Tibial nerve (tissue), 4 donors: ENCODE measurements around the gene KDM5B.

Experiments
- EP300 ChIP-seq, 2 donors: sonication (generic); formaldehyde crosslinking; IDR thresholded peaks; one replicate each; pipeline ENCODE4 v1.6.1; 2017; ENCODE audit warnings: antibody characterized with exemption in 2 of 2, mild to moderate bottlenecking in 1 of 2
- POLR2A ChIP-seq, 2 donors: fragments of 450-650 bp; IDR thresholded peaks; one replicate each; pipeline ENCODE4 v1.6.1; 2017; ENCODE audit warnings: antibody characterized with exemption in 2 of 2, mild to moderate bottlenecking in 2 of 2, moderate library complexity in 2 of 2
- TF ChIP-seq, protein P1 (sequence below), 5 experiments: fragments of 200-600 bp in 3 of 5; fragments of 450-650 bp in 2 of 5; sonication (generic) in 3 of 5; IDR thresholded peaks; one replicate each; pipeline ENCODE4 v1.5.1; 2016 to 2019; ENCODE audit warnings: antibody characterized with exemption in 5 of 5, mild to moderate bottlenecking in 3 of 5, moderate library complexity in 2 of 5

DNA sequence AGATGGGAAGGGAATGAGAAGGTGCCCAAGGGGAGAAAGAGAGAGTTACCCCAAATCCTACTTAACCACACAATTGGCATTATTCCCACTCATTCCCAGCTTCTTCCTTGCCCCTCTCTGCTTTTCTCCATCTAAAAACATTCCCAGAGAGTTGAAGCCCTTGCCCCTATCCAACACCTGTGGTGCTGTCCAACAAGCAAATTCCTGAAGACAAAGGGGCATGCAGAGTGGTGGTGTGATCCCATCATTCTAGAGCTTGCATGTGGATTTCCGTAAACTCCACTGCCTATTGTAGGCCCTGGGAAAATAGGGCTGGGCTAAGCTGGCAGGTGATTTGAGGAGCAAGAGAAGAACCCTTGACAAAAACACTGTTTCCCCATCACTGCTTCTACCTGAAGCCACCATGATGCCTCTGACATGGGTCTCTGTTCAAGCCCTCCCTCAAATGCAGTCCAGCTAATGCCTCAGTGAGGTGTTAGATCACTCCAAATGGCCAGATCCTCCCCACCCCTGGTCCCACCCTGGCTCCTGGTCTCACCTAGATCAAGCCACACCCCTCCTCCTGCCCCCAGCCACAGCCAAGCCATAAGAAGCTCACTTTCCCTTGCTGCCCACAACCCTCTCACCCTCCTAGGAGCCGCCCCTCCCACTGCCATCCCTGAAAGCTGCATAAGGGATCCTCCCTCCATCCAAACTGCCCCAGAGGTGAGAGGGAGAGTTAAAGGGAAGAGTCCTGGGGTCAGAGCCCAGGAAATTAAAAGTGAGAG lies 127.5 kb downstream of the KDM5B start:
- no peak for TF ChIP-seq POLR2A (IDR thresholded peaks at IDR 0.05)
- TF ChIP-seq, protein P1, sequence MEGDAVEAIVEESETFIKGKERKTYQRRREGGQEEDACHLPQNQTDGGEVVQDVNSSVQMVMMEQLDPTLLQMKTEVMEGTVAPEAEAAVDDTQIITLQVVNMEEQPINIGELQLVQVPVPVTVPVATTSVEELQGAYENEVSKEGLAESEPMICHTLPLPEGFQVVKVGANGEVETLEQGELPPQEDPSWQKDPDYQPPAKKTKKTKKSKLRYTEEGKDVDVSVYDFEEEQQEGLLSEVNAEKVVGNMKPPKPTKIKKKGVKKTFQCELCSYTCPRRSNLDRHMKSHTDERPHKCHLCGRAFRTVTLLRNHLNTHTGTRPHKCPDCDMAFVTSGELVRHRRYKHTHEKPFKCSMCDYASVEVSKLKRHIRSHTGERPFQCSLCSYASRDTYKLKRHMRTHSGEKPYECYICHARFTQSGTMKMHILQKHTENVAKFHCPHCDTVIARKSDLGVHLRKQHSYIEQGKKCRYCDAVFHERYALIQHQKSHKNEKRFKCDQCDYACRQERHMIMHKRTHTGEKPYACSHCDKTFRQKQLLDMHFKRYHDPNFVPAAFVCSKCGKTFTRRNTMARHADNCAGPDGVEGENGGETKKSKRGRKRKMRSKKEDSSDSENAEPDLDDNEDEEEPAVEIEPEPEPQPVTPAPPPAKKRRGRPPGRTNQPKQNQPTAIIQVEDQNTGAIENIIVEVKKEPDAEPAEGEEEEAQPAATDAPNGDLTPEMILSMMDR (IDR thresholded peaks at IDR 0.05): no peak
- TF ChIP-seq EP300 (IDR thresholded peaks at IDR 0.05): no peak
